H9 (cell line): ENCODE results near the gene FMN1. TPM values are rescaled to one million over a fixed set of nuclear protein-coding genes. Genes with fewer than 3 reads are reported as not detected.

Experiments used
- DNase-seq: peaks from one replicate; pipeline ENCODE4 v3.0.0-alpha.2; 2017
- H2AFZ ChIP-seq: one replicate; pipeline ENCODE4 v1.6.1; 2013; ENCODE audit warnings: mild to moderate bottlenecking, low read length, control low read depth, moderate library complexity
- H2AK5ac ChIP-seq: 2 replicates; pipeline ENCODE4 v1.6.1; 2013; ENCODE audit warnings: low read length, control low read depth, mixed read lengths; ENCODE audit not compliant: insufficient read length
- H2BK120ac ChIP-seq: one replicate; pipeline ENCODE4 v1.6.1; 2013; ENCODE audit warnings: low read depth, mild to moderate bottlenecking, low read length, control low read depth, inconsistent platforms; ENCODE audit not compliant: poor library complexity, severe bottlenecking
- H2BK12ac ChIP-seq: 2 replicates; pipeline ENCODE4 v1.6.1; 2013; ENCODE audit warnings: low read length, control low read depth, mixed read lengths, low read depth; ENCODE audit not compliant: insufficient read length
- H2BK15ac ChIP-seq: 2 replicates; pipeline ENCODE4 v1.6.1; 2013; ENCODE audit warnings: low read depth, low read length, control low read depth
- H2BK20ac ChIP-seq: one replicate; pipeline ENCODE4 v1.6.1; 2013; ENCODE audit warnings: low read depth, mild to moderate bottlenecking, low read length, control low read depth, inconsistent platforms; ENCODE audit not compliant: poor library complexity, severe bottlenecking
- H2BK5ac ChIP-seq: 2 replicates; pipeline ENCODE4 v1.6.1; 2013; ENCODE audit warnings: low read length, control low read depth, mixed read lengths; ENCODE audit not compliant: insufficient read length
- H3K14ac ChIP-seq: 2 replicates; pipeline ENCODE4 v1.6.1; 2013; ENCODE audit warnings: low read length, control low read depth; ENCODE audit not compliant: insufficient read depth
- H3K18ac ChIP-seq: 2 replicates; pipeline ENCODE4 v1.6.1; 2013; ENCODE audit warnings: low read depth, mild to moderate bottlenecking, mixed read lengths, low read length, control low read depth; ENCODE audit not compliant: insufficient read length
- H3K23ac ChIP-seq: 2 replicates; pipeline ENCODE4 v1.6.1; 2013; ENCODE audit warnings: low read length, control low read depth, mixed read lengths, low read depth; ENCODE audit not compliant: insufficient read length
- H3K23me2 ChIP-seq: 2 replicates; pipeline ENCODE4 v1.6.1; 2013; ENCODE audit warnings: low read depth, mild to moderate bottlenecking, mixed read lengths, low read length, control low read depth; ENCODE audit not compliant: insufficient read length, poor library complexity, severe bottlenecking
- H3K27ac ChIP-seq: 2 replicates; pipeline ENCODE4 v1.5.1; 2013; ENCODE audit warnings: low read length, control low read depth, mixed read lengths, low read depth; ENCODE audit not compliant: insufficient read length
- H3K27me3 ChIP-seq: 2 replicates; pipeline ENCODE4 v1.6.1; 2013; ENCODE audit warnings: low read length, control low read depth, inconsistent platforms; ENCODE audit not compliant: insufficient read depth
- H3K4ac ChIP-seq: 2 replicates; pipeline ENCODE4 v1.6.1; 2013; ENCODE audit warnings: low read depth, mild to moderate bottlenecking, control low read depth, inconsistent platforms, low read length, moderate library complexity
- H3K4me1 ChIP-seq: 2 replicates; pipeline ENCODE4 v1.6.1; 2013; ENCODE audit warnings: low read length, control low read depth, inconsistent platforms; ENCODE audit not compliant: insufficient read depth
- H3K4me2 ChIP-seq: 2 replicates; pipeline ENCODE4 v1.6.1; 2013; ENCODE audit warnings: low read length, control low read depth, mixed read lengths; ENCODE audit not compliant: insufficient read length, insufficient read depth
- H3K56ac ChIP-seq: 2 replicates; pipeline ENCODE4 v1.6.1; 2013; ENCODE audit warnings: low read depth, mild to moderate bottlenecking, mixed read lengths, low read length, control low read depth; ENCODE audit not compliant: insufficient read length
- H3K79me1 ChIP-seq: 2 replicates; pipeline ENCODE4 v1.6.1; 2013; ENCODE audit warnings: low read depth, mild to moderate bottlenecking, moderate library complexity, low read length, control low read depth, inconsistent platforms; ENCODE audit not compliant: insufficient read depth, poor library complexity, severe bottlenecking
- H3K79me2 ChIP-seq: 2 replicates; pipeline ENCODE4 v1.6.1; 2013; ENCODE audit warnings: low read length, control low read depth, inconsistent platforms; ENCODE audit not compliant: insufficient read depth
- H3K9ac ChIP-seq: 2 replicates; pipeline ENCODE4 v1.6.1; 2013; ENCODE audit warnings: low read length, control low read depth, mixed read lengths; ENCODE audit not compliant: insufficient read length; ENCODE audit errors: extremely low read depth
- H3K9me3 ChIP-seq: one replicate; pipeline ENCODE4 v1.6.1; 2013; ENCODE audit warnings: low read depth, low read length, inconsistent platforms; ENCODE audit not compliant: control insufficient read depth
- H3T11ph ChIP-seq: one replicate; pipeline ENCODE4 v1.6.1; 2013; ENCODE audit warnings: mild to moderate bottlenecking, low read length, control low read depth, inconsistent platforms
- H4K20me1 ChIP-seq: one replicate; pipeline ENCODE4 v1.6.1; 2013; ENCODE audit not compliant: control insufficient read depth, insufficient read length, insufficient read depth
- H4K5ac ChIP-seq: 2 replicates; pipeline ENCODE4 v1.6.1; 2013; ENCODE audit warnings: low read depth, mild to moderate bottlenecking, mixed read lengths, low read length, control low read depth; ENCODE audit not compliant: insufficient read length
- H4K8ac ChIP-seq: replicated peaks from 2 replicates; pipeline ENCODE4 v1.6.1; 2013; ENCODE audit warnings: low read length, control low read depth, mixed read lengths, low read depth; ENCODE audit not compliant: insufficient read length
- H4K91ac ChIP-seq: 2 replicates; pipeline ENCODE4 v1.6.1; 2013; ENCODE audit warnings: low read depth, mild to moderate bottlenecking, moderate library complexity, mixed read lengths, low read length, control low read depth; ENCODE audit not compliant: insufficient read length
- H3K27ac Mint-ChIP-seq, 3 experiments: 2 replicates in 2 of 3; 3 replicates in 1 of 3; pipeline ENCODE4 v1.8.0; 2020 to 2021; ENCODE audit warnings: mixed read lengths in 3 of 3, mild to moderate bottlenecking in 1 of 3, moderate library complexity in 1 of 3
- H3K27me3 Mint-ChIP-seq: 2 replicates; pipeline ENCODE4 v1.8.0; 2021; ENCODE audit warnings: low read depth, mild to moderate bottlenecking, moderate library complexity, mixed read lengths
- H3K36me3 Mint-ChIP-seq, 3 experiments: 2 replicates in 2 of 3; 3 replicates in 1 of 3; pipeline ENCODE4 v1.8.0; 2020 to 2021; ENCODE audit warnings: low read depth in 3 of 3, mixed read lengths in 3 of 3; ENCODE audit not compliant: insufficient read depth in 1 of 3
- H3K4me1 Mint-ChIP-seq, 2 experiments: 2 replicates each; pipeline ENCODE4 v1.8.0; 2020; ENCODE audit warnings: mixed read lengths in 2 of 2
- H3K4me3 Mint-ChIP-seq, 2 experiments: 2 replicates in 1 of 2; 3 replicates in 1 of 2; pipeline ENCODE4 v1.8.0; 2020 to 2021; ENCODE audit warnings: mild to moderate bottlenecking in 2 of 2, mixed read lengths in 2 of 2, moderate library complexity in 1 of 2
- H3K9me3 Mint-ChIP-seq, 2 experiments: 2 replicates in 1 of 2; 3 replicates in 1 of 2; pipeline ENCODE4 v1.8.0; 2020; ENCODE audit warnings: mild to moderate bottlenecking in 2 of 2, mixed read lengths in 2 of 2, moderate library complexity in 1 of 2
- CTCF ChIP-seq: fragments of 200-600 bp; sonication (generic); conservative IDR thresholded peaks from 3 replicates; pipeline ENCODE4 v1.8.0; 2021; ENCODE audit warnings: antibody characterized with exemption, mild to moderate bottlenecking
- WGBS: extraction: QIAGEN DNeasy Blood & Tissue Kit; methylation state at CpG from one replicate; pipeline ENCODE4 v1.1.7; 2013; ENCODE audit warnings: missing lambda C conversion rate, low lambda C conversion rate, mixed read lengths; ENCODE audit not compliant: insufficient read length; ENCODE audit errors: extremely low coverage; 5-methylcytosine and 5-hydroxymethylcytosine counted together
- total RNA-seq: library from RNA; stranded (reverse); gene quantifications from 2 replicates; pipeline ENCODE4 v1.2.1, GENCODE V29; 2021

The FMN1 gene
- total RNA-seq, 1 experiment from 2014 or later = 1.9 TPM

GRCh38 chr15:32729700-32730395 is 464.7 kb downstream of the FMN1 start:
- H3T11ph ChIP-seq = no peak overlapping the region
- no peaks in the 10 kb centered on the region; a peak in 1 of 7 replicates for H3K36me3 Mint-ChIP-seq
- no peak overlapping the region for H3K4me2 ChIP-seq
- H2BK120ac ChIP-seq = no peak overlapping the region
- no peak overlapping the region for H4K8ac ChIP-seq
- H3K27ac ChIP-seq = no peak overlapping the region
- H3K79me1 ChIP-seq = no peaks in the 10 kb centered on the region
- no peak for DNase-seq
- H3K27me3 ChIP-seq = no peaks in the 10 kb centered on the region; the same call in 1 of the 2 replicates
- H3K4me1 ChIP-seq = no peaks in the 10 kb centered on the region; the same call in 1 of the 2 replicates
- no peak overlapping the region for H3K18ac ChIP-seq
- H3K9me3 Mint-ChIP-seq = peaks cover 0 to 5% of the 10 kb centered on the region in 2 experiments; a peak in 3 of 5 replicates
- no peak overlapping the region for H3K27ac Mint-ChIP-seq
- H3K4ac ChIP-seq = no peak overlapping the region
- peaks cover 15% of the 10 kb centered on the region for H3K27me3 Mint-ChIP-seq
- peaks cover 16 to 18% of the 10 kb centered on the region in 2 experiments for H3K4me1 Mint-ChIP-seq
- no peak overlapping the region for H2BK15ac ChIP-seq
- H3K23me2 ChIP-seq = no peaks in the 10 kb centered on the region
- H2AFZ ChIP-seq = no peak overlapping the region
- no peaks in the 10 kb centered on the region for H4K20me1 ChIP-seq
- H3K79me2 ChIP-seq = no peaks in the 10 kb centered on the region
- H4K5ac ChIP-seq = no peak overlapping the region
- H2AK5ac ChIP-seq = no peak overlapping the region
- H3K56ac ChIP-seq = no peak overlapping the region
- TF ChIP-seq CTCF = no peak
- H2BK12ac ChIP-seq = no peak overlapping the region
- no peak overlapping the region for H3K9ac ChIP-seq
- no peak overlapping the region for H3K14ac ChIP-seq
- H3K4me3 Mint-ChIP-seq = no peak overlapping the region
- no peak overlapping the region for H3K23ac ChIP-seq
- H3K9me3 ChIP-seq = no peaks in the 10 kb centered on the region
- WGBS = no CpG with 5 or more reads among the region's 10 CpGs
- H4K91ac ChIP-seq = no peak overlapping the region
- H2BK5ac ChIP-seq = no peak overlapping the region
- no peak overlapping the region for H2BK20ac ChIP-seq
